Measurements from ENCODE around the gene NIN.

NIN gene

DNA sequence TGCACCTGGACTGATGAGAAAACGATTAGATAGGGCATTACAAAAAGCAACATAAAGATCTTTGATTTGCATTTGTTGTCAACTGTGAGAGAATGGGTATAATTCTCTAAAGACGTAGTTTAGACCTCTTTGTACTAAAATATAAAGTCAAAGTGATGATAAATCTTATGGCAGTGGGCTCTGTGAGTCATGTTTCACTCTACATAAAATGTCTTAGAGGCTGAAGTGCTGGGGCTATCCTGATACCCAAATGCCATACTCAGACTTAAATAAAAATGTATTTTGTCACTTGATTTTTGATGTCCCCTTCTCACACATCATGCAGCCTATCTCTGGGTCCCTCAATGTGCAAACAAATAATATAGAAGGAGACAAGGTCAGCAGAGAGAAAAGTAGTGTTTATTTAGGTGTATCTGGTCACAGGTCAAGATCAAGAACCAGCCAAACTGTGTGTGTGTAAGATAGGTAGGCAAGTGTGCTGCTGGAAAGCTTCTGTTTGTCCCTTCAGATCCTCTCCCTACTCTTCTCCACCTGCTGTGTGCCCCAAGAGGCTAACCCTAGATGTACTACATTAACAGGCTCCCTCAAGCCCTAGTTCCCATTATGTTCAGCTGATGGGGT, 7.0 kb upstream of the NIN start:
- no peak for ATAC-seq
- TF ChIP-seq ARNTL (CRISPR knock-in tag; IDR thresholded peaks at IDR 0.05; ENCODE audit: borderline replicate concordance, low read depth): no peak
- TF ChIP-seq ISL1 (CRISPR knock-in tag; IDR thresholded peaks at IDR 0.05): no peak
- no peak for TF ChIP-seq BACH2 (CRISPR knock-in tag; IDR thresholded peaks at IDR 0.05; ENCODE audit: borderline replicate concordance)
- TF ChIP-seq SNAI2 (CRISPR knock-in tag; IDR thresholded peaks at IDR 0.05): no peak
- TF ChIP-seq, protein P1, sequence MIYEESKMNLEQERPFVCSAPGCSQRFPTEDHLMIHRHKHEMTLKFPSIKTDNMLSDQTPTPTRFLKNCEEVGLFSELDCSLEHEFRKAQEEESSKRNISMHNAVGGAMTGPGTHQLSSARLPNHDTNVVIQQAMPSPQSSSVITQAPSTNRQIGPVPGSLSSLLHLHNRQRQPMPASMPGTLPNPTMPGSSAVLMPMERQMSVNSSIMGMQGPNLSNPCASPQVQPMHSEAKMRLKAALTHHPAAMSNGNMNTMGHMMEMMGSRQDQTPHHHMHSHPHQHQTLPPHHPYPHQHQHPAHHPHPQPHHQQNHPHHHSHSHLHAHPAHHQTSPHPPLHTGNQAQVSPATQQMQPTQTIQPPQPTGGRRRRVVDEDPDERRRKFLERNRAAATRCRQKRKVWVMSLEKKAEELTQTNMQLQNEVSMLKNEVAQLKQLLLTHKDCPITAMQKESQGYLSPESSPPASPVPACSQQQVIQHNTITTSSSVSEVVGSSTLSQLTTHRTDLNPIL (CRISPR knock-in tag; IDR thresholded peaks at IDR 0.05; ENCODE audit: low read depth): no peak
- TF ChIP-seq GLIS3 (CRISPR knock-in tag; IDR thresholded peaks at IDR 0.05): no peak
- TF ChIP-seq ZFP30 (CRISPR knock-in tag; IDR thresholded peaks at IDR 0.05): no peak
- TF ChIP-seq, protein P2, sequence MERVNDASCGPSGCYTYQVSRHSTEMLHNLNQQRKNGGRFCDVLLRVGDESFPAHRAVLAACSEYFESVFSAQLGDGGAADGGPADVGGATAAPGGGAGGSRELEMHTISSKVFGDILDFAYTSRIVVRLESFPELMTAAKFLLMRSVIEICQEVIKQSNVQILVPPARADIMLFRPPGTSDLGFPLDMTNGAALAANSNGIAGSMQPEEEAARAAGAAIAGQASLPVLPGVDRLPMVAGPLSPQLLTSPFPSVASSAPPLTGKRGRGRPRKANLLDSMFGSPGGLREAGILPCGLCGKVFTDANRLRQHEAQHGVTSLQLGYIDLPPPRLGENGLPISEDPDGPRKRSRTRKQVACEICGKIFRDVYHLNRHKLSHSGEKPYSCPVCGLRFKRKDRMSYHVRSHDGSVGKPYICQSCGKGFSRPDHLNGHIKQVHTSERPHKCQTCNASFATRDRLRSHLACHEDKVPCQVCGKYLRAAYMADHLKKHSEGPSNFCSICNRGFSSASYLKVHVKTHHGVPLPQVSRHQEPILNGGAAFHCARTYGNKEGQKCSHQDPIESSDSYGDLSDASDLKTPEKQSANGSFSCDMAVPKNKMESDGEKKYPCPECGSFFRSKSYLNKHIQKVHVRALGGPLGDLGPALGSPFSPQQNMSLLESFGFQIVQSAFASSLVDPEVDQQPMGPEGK (CRISPR knock-in tag; IDR thresholded peaks at IDR 0.05; ENCODE audit: borderline replicate concordance): no peak
- no peak for TF ChIP-seq CSDC2 (CRISPR knock-in tag; IDR thresholded peaks at IDR 0.05)
- TF ChIP-seq, protein P3, sequence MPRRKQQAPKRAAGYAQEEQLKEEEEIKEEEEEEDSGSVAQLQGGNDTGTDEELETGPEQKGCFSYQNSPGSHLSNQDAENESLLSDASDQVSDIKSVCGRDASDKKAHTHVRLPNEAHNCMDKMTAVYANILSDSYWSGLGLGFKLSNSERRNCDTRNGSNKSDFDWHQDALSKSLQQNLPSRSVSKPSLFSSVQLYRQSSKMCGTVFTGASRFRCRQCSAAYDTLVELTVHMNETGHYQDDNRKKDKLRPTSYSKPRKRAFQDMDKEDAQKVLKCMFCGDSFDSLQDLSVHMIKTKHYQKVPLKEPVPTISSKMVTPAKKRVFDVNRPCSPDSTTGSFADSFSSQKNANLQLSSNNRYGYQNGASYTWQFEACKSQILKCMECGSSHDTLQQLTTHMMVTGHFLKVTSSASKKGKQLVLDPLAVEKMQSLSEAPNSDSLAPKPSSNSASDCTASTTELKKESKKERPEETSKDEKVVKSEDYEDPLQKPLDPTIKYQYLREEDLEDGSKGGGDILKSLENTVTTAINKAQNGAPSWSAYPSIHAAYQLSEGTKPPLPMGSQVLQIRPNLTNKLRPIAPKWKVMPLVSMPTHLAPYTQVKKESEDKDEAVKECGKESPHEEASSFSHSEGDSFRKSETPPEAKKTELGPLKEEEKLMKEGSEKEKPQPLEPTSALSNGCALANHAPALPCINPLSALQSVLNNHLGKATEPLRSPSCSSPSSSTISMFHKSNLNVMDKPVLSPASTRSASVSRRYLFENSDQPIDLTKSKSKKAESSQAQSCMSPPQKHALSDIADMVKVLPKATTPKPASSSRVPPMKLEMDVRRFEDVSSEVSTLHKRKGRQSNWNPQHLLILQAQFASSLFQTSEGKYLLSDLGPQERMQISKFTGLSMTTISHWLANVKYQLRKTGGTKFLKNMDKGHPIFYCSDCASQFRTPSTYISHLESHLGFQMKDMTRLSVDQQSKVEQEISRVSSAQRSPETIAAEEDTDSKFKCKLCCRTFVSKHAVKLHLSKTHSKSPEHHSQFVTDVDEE (CRISPR knock-in tag; IDR thresholded peaks at IDR 0.05): no peak
- no peak for TF ChIP-seq TCF4 (CRISPR knock-in tag; IDR thresholded peaks at IDR 0.05; ENCODE audit: borderline replicate concordance)
- TF ChIP-seq ESRRG (CRISPR knock-in tag; IDR thresholded peaks at IDR 0.05): no peak

GRCh38 chr14:50837271-50837670, 6.3 kb upstream of the NIN start:
- TF ChIP-seq POU6F1 (CRISPR knock-in tag; IDR thresholded peaks at IDR 0.05; ENCODE audit: borderline replicate concordance, low read depth) (no peak), SNAI2 (CRISPR knock-in tag; IDR thresholded peaks at IDR 0.05) (no peak), CSDC2 (CRISPR knock-in tag; IDR thresholded peaks at IDR 0.05) (no peak), RARB (CRISPR knock-in tag; IDR thresholded peaks at IDR 0.05) (no peak), ZNF8 (CRISPR knock-in tag; IDR thresholded peaks at IDR 0.05) (no peak), ZNF565 (CRISPR knock-in tag; conservative IDR thresholded peaks at IDR 0.05; ENCODE audit: low read depth) (no peak), BACH2 (CRISPR knock-in tag; IDR thresholded peaks at IDR 0.05; ENCODE audit: borderline replicate concordance) (no peak), TCF4 (CRISPR knock-in tag; IDR thresholded peaks at IDR 0.05; ENCODE audit: borderline replicate concordance) (no peak), ARNTL (CRISPR knock-in tag; IDR thresholded peaks at IDR 0.05; ENCODE audit: borderline replicate concordance, low read depth) (no peak), PPARA (CRISPR knock-in tag; IDR thresholded peaks at IDR 0.05; ENCODE audit: borderline replicate concordance) (no peak), ZFP30 (CRISPR knock-in tag; IDR thresholded peaks at IDR 0.05) (no peak)
- TF ChIP-seq, protein P4, sequence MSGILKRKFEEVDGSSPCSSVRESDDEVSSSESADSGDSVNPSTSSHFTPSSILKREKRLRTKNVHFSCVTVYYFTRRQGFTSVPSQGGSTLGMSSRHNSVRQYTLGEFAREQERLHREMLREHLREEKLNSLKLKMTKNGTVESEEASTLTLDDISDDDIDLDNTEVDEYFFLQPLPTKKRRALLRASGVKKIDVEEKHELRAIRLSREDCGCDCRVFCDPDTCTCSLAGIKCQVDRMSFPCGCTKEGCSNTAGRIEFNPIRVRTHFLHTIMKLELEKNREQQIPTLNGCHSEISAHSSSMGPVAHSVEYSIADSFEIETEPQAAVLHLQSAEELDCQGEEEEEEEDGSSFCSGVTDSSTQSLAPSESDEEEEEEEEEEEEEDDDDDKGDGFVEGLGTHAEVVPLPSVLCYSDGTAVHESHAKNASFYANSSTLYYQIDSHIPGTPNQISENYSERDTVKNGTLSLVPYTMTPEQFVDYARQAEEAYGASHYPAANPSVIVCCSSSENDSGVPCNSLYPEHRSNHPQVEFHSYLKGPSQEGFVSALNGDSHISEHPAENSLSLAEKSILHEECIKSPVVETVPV (CRISPR knock-in tag; IDR thresholded peaks at IDR 0.05): no peak
- TF ChIP-seq, protein P3 (CRISPR knock-in tag; IDR thresholded peaks at IDR 0.05): no peak
- no peak for ATAC-seq

Data from SK-N-SH treated with all-trans-retinoic acid at 6 μM for 48 hours (cell line).